GM18907 (cell line): ENCODE measurements around the gene PDE8B.

Source experiments
- ATAC-seq: cut with Tn5 transposase; IDR thresholded peaks from one replicate; pipeline ENCODE4 v1.9.1; 2021; ENCODE audit warnings: mild to moderate bottlenecking, moderate library complexity; ENCODE audit not compliant: unreplicated experiment

PDE8B gene

DNA sequence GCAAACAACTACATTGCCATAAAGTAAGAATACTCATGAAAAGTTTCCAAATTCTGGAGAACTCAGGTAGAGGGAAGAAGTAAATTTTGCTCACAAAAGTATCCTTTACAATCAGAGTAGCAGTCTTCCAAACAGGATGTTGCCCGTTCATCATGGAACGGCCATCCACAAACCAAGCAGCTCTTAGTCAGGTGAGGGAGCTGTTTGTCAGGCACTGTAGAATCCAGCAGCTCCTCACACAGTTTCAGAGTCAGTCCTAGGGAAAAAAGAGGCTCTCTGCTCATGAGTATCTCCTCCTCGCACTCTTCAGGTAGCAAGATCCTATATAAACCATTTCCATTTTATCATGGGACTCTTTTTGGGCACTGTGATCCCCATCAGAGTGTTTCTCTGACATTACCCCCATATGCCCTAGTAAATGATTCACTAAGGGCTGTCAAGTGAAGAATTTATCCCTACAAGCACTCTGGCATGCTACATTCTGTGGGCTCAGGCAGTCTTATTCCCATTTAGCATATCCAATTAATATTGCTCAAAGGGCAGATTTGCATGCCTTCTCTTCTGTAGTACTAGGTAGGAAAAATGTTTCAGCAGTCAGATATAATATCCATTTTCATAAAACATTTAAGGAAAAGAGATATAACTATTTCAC lies 183.7 kb downstream of the PDE8B start:
- ATAC-seq, result no peak

GRCh38 chr5:77396017-77396416 lies 185.5 kb downstream of the PDE8B start:
- no peak for ATAC-seq

DNA sequence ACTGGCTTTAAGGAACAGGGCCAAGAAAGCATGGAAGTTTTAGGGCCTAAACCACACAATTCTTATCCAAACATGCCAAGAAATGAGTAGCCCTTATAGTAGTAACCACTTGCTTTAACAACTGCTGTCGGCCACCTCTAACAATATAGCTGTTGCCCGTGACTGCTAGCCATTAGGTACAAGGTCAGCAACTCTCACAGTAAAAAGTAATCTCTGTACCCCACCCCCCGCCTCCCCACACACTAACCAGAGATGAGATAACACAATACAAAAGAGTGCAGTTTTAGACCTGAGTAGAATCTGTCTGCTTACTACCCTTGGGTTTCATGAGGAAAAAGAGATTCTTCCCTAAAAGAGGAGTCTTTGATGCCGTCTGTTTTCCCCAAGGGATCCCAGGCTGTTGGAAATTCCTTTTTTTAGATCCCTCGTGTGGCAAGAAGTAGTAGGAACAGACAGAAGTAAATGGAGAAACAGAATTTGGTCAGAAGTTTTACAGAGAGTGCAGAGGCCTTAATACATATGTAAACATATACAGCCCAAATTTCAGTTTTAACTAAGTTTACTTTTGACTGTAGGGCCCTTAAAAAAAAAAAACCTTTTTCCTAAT lies 187.3 kb downstream of the PDE8B start:
- no peak for ATAC-seq

DNA sequence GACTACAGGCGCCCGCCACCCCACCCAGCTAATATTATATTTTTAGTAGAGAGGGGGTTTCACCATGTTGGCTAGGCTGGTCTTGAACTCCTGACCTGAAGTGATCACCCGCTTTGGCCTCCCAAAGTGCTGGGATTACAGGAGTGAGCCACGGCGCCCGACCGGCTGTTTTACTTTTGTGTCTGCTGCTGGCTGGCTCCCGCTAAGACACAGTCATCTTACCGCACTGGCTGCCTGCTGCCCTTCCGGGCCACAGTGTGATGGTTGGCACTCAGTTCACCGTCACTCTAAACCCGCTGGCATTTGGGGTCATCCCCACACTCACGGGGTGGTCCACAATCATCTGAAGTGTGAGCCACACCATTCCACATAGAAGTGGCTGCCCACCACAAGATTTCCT lies 188.0 kb downstream of the PDE8B start:
- no peak for ATAC-seq

- ATAC-seq, result no peak
Observed at GRCh38 chr5:77398896-77399295, 188.4 kb downstream of the PDE8B start.

DNA sequence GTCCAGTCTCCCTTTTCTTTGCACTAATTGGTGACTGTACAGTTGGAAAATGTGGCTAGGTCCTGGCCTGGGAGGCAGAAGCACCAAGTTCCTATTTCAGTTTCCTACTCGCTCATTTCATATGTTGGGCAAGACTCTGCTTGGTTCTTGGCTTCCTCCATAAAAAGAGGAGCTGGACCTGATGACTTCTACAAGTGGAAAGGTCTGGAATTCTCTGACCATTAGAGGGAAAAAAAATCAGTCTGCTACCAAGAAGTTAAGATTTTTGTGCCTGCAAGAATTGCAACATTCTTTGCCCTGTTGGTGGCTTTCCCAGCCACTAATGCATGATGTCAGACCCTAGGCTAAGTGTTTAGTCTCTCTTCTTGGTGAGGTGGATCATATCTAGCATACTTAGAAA lies 190.2 kb downstream of the PDE8B start:
- ATAC-seq, result no peak

GRCh38 chr5:77402796-77403195 lies 192.3 kb downstream of the PDE8B start:
- no peak for ATAC-seq

GRCh38 chr5:77407152-77407551 lies 196.7 kb downstream of the PDE8B start:
- ATAC-seq, result no peak

DNA sequence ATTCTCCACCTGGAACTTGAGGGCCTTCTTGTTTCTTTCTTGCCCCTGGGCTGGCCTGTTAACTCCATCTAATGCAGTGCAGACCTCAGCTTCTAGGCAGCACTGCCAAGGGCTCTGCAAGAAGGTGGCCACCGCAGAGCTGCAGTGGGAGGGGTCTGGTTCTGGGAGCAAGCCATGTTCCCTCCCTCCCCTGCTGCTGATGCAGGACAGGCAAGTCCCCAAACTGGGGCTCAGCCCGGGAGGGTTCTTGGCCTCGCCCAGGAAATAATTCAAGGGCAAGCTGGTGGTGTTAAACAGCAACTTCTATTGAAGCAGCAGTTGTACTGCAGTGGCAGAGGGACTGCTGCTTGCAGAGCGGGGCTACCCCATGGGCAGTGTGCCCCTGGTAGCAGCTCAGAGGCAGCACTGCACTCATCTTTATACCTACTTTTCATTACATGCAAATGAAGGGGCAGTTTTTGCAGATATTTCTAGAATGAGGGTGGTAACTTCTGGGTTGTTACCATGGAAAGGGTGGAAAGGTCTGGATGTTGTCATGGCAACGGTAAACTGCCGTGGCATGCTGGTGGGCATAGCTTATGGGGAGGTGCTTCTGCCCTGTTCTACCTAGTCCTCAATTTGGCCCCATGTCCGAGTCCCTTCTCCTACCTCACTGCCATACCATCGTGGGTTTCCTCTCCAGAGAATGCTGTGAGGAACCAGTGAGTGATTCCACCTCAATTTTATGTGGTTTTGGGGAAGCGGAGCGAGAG lies 199.6 kb downstream of the PDE8B start:
- no peak for ATAC-seq

DNA sequence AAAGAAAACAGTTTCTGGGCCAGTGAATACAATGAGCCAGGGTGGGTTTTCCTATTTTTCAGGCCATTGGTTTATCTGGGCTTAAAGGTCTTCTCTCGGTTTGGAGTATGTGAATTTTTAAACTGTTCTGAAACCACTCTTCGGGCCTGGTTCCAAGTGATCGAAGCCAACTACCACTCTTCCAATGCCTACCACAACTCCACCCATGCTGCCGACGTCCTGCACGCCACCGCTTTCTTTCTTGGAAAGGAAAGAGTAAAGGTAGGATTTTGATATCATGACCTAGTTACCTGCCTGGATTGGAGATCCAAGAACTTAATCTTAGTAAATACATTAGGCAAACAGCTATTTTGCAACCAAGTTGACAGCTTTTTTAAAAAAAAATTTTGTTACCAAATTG lies 202.6 kb downstream of the PDE8B start:
- ATAC-seq, result no peak

DNA sequence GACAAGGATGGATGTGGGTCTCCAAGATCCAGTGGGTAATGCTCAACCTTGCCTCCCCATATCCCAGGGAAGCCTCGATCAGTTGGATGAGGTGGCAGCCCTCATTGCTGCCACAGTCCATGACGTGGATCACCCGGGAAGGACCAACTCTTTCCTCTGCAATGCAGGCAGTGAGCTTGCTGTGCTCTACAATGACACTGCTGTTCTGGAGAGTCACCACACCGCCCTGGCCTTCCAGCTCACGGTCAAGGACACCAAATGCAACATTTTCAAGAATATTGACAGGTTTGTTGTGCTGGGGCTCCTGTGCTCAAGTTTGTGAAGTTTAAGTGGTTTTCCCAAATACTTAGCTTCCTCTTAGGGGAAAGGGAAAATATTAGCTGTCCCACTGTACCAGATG lies 207.7 kb downstream of the PDE8B start:
- ATAC-seq, result no peak

GRCh38 chr5:77418601-77419581 lies 208.4 kb downstream of the PDE8B start:
- ATAC-seq, result no peak

DNA sequence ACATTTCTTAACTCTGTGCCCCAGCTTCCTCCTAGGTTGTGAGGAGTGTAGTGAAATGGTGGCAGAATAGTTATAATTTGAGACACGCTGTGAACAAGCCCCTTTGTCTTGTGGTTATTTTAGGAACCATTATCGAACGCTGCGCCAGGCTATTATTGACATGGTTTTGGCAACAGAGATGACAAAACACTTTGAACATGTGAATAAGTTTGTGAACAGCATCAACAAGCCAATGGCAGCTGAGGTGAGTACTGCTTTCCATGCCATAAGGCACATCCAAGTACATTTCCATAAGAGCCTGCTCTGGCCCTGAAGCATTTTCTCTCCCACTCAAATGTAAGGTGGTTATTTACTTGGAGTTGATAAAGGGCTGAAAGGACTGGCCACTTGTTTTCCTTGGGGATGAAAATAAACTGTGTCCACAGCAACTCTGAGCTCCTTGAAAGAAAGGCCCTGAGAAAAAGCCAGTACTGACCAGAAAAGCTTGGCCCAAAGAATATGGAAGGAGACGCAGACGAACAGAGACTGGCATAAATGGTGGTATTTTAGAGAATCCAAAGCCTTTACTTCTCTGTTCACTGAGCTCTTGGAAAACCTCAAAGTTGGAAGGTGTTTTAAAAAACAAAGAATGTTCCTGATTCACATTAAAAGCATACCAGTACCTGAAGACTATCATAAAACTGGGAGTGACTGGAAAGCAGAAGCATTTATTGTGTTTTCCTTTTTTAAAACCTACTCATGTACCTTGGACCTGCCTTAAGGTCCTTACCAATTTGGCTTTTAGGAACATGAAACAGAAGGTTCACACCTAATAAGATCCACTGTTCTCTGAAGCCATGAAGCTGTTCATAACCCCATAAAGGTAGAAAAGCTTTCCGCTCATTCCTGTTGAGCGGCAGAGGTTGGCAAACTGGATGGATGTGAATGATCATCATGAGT lies 209.4 kb downstream of the PDE8B start:
- ATAC-seq, result no peak

GRCh38 chr5:77420940-77421339 lies 210.5 kb downstream of the PDE8B start:
- no peak for ATAC-seq

DNA sequence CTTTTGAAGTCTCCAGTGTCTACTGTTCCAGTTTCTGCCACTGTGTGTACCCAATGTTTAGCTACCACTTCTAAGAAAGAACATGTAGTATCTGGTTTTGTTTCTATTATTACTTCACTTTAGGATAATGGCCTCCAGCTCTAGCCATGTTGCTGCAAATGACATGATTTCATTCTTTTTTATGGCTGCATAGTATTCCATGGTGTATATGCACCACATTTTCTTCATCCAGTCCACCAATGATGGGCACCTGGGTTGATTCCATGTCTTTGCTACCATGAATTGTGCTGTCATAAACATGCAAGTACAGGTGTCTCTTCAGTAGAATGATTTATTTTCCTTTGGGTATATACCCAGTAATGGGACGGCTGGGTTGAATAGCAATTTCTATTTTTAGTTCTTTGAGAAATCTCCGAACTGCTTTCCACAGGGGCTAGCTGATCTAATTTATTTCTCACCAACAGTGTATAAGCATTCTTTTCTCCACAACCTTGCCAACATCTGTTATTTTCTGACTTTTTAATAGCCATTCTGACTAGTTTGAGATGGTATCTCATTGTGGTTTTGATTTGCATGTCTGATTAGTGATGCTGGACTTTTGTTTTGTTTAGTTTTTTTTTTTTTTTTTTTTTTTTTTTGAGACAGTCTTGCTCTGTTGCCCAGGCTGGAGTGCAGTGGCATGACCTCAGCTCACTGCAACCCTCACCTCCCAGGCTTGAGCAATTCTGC lies 212.7 kb downstream of the PDE8B start:
- no peak for ATAC-seq

DNA sequence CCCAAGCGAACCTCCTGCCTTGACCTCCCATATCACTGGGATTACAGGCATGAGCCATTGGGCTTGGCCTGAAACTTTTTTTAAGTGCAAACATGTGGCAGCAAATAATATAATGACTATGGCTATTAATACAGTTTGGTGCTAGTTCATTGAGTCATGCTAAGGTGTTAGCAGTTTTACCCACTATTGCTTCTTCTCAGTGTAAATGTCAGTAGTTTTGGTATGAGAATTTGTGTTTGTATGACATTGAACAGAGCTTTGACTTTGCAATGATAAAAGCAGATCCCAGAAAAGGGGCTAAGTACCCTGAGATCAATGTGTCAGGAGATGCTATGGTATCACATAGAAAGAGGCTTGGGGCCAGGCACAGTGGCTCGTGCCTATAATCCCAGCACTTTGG lies 214.4 kb downstream of the PDE8B start:
- ATAC-seq, result no peak

GRCh38 chr5:77425420-77425819 lies 214.9 kb downstream of the PDE8B start:
- ATAC-seq, result no peak

GRCh38 chr5:77425998-77426659 lies 215.6 kb downstream of the PDE8B start:
- no peak for ATAC-seq

- ATAC-seq, result no peak
Observed at GRCh38 chr5:77426670-77427069, 216.2 kb downstream of the PDE8B start.
